ENCODE results near the gene UBL4B.

DNA sequence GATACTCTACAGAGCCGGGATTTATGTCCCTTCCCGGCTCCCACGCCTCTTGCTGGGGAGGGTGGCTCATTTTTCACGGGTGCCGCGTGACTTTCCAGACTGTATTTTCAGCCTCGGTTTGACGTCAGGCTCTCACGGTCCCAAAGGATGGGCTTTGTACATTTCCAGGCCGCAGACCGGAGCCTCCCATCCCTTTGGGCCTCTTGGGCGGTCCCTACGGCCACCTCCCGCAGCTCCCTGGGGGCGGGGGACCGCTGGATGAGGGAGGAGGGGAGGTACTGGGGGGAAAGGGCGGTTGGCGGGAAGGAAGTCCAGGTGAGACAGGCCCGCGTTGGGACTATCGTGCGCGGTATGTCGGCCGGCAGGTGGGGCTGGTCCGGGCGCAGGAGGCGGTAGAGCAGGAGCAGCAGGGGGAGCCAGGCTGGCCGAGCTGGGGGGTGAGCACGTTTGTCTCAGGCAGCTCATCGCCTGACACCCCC, 17.9 kb downstream of the UBL4B start:
- TF ChIP-seq, protein P1, sequence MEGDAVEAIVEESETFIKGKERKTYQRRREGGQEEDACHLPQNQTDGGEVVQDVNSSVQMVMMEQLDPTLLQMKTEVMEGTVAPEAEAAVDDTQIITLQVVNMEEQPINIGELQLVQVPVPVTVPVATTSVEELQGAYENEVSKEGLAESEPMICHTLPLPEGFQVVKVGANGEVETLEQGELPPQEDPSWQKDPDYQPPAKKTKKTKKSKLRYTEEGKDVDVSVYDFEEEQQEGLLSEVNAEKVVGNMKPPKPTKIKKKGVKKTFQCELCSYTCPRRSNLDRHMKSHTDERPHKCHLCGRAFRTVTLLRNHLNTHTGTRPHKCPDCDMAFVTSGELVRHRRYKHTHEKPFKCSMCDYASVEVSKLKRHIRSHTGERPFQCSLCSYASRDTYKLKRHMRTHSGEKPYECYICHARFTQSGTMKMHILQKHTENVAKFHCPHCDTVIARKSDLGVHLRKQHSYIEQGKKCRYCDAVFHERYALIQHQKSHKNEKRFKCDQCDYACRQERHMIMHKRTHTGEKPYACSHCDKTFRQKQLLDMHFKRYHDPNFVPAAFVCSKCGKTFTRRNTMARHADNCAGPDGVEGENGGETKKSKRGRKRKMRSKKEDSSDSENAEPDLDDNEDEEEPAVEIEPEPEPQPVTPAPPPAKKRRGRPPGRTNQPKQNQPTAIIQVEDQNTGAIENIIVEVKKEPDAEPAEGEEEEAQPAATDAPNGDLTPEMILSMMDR (conservative IDR thresholded peaks at IDR 0.05; ENCODE audit: low read depth, low read length), result no peak
- TF ChIP-seq EZH2 (IDR thresholded peaks at IDR 0.05; ENCODE audit: low read length, unreplicated experiment) (no peak), EZH2phosphoT487 (IDR thresholded peaks at IDR 0.05; ENCODE audit: borderline replicate concordance, low read length) (no peak)
